AG04449 (cell line): Measurements from ENCODE around the gene PRKCZ.
A peak's percentile ranks its signal among the peaks of the same experiment; 100 is the strongest.

ENCODE experiments used
- CTCF ChIA-PET: fragments of 350-600 bp; formaldehyde crosslinking; extraction: SDS; loops from one replicate; lab custom pipeline; 2021; ENCODE audit warnings: antibody characterized with exemption; lab: Yijun Ruan, JAX
- POLR2A ChIA-PET: fragments of 400-600, 350-600 bp; formaldehyde crosslinking; extraction: SDS; loops from one replicate; lab custom pipeline; 2020; ENCODE audit warnings: antibody characterized with exemption, inconsistent platforms; lab: Yijun Ruan, JAX
- DNase-seq: peaks from one replicate; pipeline ENCODE4 v3.0.0-alpha.2; 2010; ENCODE audit warnings: low read depth, low spot score
- H3K4me3 ChIP-seq: 2 replicates; pipeline ENCODE4 v1.5.1; 2011; ENCODE audit warnings: low read depth, mild to moderate bottlenecking, control low read depth, low read length
- CTCF ChIP-seq: IDR thresholded peaks from one replicate; pipeline ENCODE4 v1.5.1; 2011; ENCODE audit warnings: mild to moderate bottlenecking, moderate library complexity, low read length, control low read depth, inconsistent platforms; ENCODE audit not compliant: insufficient read depth; ENCODE audit errors: missing control alignments

The PRKCZ gene

GRCh38 chr1:2049718-2050431 is at the start of gene PRKCZ:
TSS of gene PRKCZ (plus strand) at chr1:2050411. CDS start at chr1:2050631, 220 bp downstream.
- POLR2A ChIA-PET, result no interaction called here

GRCh38 chr1:2000432-2000831 is 49.8 kb upstream of the PRKCZ start:
- CTCF ChIA-PET, result interaction anchor here (1.8 kb wide), 1 partner anchor 44 kb away, joined by 5 read pairs; no protein-coding TSS in a partner anchor
- POLR2A ChIA-PET, result no interaction called here
- H3K4me3 ChIP-seq, result no peak overlapping the region
- no peak for TF ChIP-seq CTCF
- no peak for DNase-seq

More at GRCh38 chr1:2049718-2050431, at the start of gene PRKCZ:
- CTCF ChIA-PET, result no interaction called here
- DNase-seq, result no peak
- TF ChIP-seq CTCF, result no peak
- peak within 1 kb of the TSS; percentile 15 for H3K4me3 ChIP-seq

- no peak overlapping the region for H3K4me3 ChIP-seq
- no peak for TF ChIP-seq CTCF
- ChIA-PET POLR2A (no interaction called here), CTCF (interaction anchor here (1.8 kb wide), 1 partner anchor 44 kb away, joined by 5 read pairs; no protein-coding TSS in a partner anchor)
- DNase-seq, result no peak
These were observed 49.4 kb upstream of the PRKCZ start for GRCh38 chr1:2000850-2001249.

GRCh38 chr1:2001773-2002411 is 48.3 kb upstream of the PRKCZ start:
- no peak overlapping the region for H3K4me3 ChIP-seq
- no peak for DNase-seq
- ChIA-PET POLR2A (no interaction called here), CTCF (interaction anchor here (2.7 kb wide), 1 partner anchor 42 kb away, joined by 10 read pairs; no protein-coding TSS in a partner anchor)
- TF ChIP-seq CTCF, result no peak

GRCh38 chr1:2003541-2004131 is 46.6 kb upstream of the PRKCZ start, which contains the start of gene CFAP74:
TSS of gene CFAP74 (minus strand) at chr1:2003786. CDS start at chr1:1990956, 12,830 bp downstream.
- DNase-seq, result no peak
- no peak within 1 kb of the TSS for H3K4me3 ChIP-seq
- CTCF ChIA-PET, result interaction anchor here (2.7 kb wide), 1 partner anchor 41 kb away, joined by 10 read pairs; no protein-coding TSS in a partner anchor
- POLR2A ChIA-PET, result no interaction called here
- TF ChIP-seq CTCF, result no peak
